ENCODE measurements around the gene PHF10. TPM values are rescaled to one million over a fixed set of nuclear protein-coding genes. Genes with fewer than 3 reads are reported as not detected.

The PHF10 gene
- total RNA-seq, 2 donors from 2014 or later: 27.8 to 33.0 TPM

DNA sequence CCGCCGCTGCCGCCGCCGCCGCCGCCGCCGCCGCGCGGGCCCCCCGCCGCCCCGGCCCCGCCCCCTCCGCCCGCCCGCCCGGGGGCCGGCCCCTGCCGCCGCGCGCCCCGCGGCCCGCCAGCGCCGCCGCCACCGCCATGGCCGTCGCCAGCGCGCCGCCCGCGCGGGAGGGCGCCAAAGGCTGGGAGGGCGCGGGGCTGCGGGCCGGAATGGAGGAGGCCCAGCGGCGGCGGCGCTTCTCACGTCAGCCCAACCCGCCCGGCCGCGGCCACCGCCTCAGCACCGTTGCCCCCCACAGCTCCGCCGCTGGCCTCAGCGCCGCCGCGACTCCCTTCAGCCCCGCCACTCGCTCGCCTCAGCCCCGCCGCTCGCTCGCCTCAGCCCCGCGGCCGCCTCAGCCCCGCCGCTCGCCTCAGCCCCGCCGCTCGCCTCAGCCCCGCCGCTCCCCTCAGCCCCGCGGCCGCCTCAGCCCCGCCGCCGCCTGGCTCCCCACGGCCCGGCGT, 258 bp downstream of the PHF10 start:
- TF ChIP-seq POLR2A (IDR thresholded peaks at IDR 0.05): no peak
- TF ChIP-seq, protein P1, sequence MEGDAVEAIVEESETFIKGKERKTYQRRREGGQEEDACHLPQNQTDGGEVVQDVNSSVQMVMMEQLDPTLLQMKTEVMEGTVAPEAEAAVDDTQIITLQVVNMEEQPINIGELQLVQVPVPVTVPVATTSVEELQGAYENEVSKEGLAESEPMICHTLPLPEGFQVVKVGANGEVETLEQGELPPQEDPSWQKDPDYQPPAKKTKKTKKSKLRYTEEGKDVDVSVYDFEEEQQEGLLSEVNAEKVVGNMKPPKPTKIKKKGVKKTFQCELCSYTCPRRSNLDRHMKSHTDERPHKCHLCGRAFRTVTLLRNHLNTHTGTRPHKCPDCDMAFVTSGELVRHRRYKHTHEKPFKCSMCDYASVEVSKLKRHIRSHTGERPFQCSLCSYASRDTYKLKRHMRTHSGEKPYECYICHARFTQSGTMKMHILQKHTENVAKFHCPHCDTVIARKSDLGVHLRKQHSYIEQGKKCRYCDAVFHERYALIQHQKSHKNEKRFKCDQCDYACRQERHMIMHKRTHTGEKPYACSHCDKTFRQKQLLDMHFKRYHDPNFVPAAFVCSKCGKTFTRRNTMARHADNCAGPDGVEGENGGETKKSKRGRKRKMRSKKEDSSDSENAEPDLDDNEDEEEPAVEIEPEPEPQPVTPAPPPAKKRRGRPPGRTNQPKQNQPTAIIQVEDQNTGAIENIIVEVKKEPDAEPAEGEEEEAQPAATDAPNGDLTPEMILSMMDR (IDR thresholded peaks at IDR 0.05): no peak
- intact Hi-C loops (cut with DNase I): no loop called here
- Histone ChIP-seq H3K27me3 (no peaks in the 10 kb centered on the region), H3K36me3 (replicated peaks in 1 of 2; ENCODE audit: insufficient read depth in 1 of 2, low read depth in 2 of 2) (no peaks in the 10 kb centered on the region), H3K27ac (peak overlapping the region; percentile 91 to 95 (median 93)), H3K4me3 (no peak overlapping the region), H3K4me1 (peaks cover 18% of the 10 kb centered on the region), H3K9me3 (no peaks in the 10 kb centered on the region)
- ATAC-seq (peak; percentile 56), DNase-seq (peak in 3 of 4 donors; percentile 25 to 56 (median 32))
- WGBS, 2 donors: 0 to 1% methylated on average over 3 to 14 of the region's 89 CpGs

GRCh38 chr6:169723200-169723909, 945 bp downstream of the PHF10 start:
- ATAC-seq (peak; percentile 52), DNase-seq (peak; percentile 80 to 89 (median 82))
- Histone ChIP-seq H3K4me1 (peaks cover 18% of the 10 kb centered on the region), H3K27ac (peak overlapping the region; percentile 75 to 96 (median 88)), H3K9me3 (no peaks in the 10 kb centered on the region), H3K36me3 (replicated peaks in 1 of 2; ENCODE audit: insufficient read depth in 1 of 2, low read depth in 2 of 2) (no peaks in the 10 kb centered on the region), H3K4me3 (peak overlapping the region; percentile 6 to 30), H3K27me3 (no peaks in the 10 kb centered on the region)
- WGBS, 2 donors: 0 to 1% methylated on average over 25 to 70 of the region's 70 CpGs
- intact Hi-C loops (cut with DNase I): no loop called here
- TF ChIP-seq, protein P1 (IDR thresholded peaks at IDR 0.05): peak in 1 of 7 experiments; percentile 5
- peak in 2 of 3 donors; percentile 43 to 53 for TF ChIP-seq POLR2A (IDR thresholded peaks at IDR 0.05)

- peak; percentile 35 for ATAC-seq
Observed at GRCh38 chr6:169722362-169723199, 1.7 kb downstream of the PHF10 start.

GRCh38 chr6:169720207-169720855, 4.0 kb downstream of the PHF10 start:
- intact Hi-C loops (cut with DNase I): no loop called here
- ATAC-seq (no peak), DNase-seq (no peak)
- Histone ChIP-seq H3K4me3 (no peak overlapping the region), H3K36me3 (replicated peaks in 1 of 2; ENCODE audit: insufficient read depth in 1 of 2, low read depth in 2 of 2) (peaks cover 0 to 5% of the 10 kb centered on the region in 2 donors), H3K27me3 (no peaks in the 10 kb centered on the region), H3K4me1 (peaks cover 18% of the 10 kb centered on the region), H3K9me3 (no peaks in the 10 kb centered on the region), H3K27ac (no peak overlapping the region)
- TF ChIP-seq, protein P1 (IDR thresholded peaks at IDR 0.05): peak in 1 of 7 experiments; percentile 6
- no peak for TF ChIP-seq POLR2A (IDR thresholded peaks at IDR 0.05)
- WGBS, 2 donors: 83 to 91% methylated on average over 3 of the region's 3 CpGs

More at GRCh38 chr6:169722362-169723199, 1.7 kb downstream of the PHF10 start:
- Histone ChIP-seq H3K36me3 (replicated peaks in 1 of 2; ENCODE audit: insufficient read depth in 1 of 2, low read depth in 2 of 2) (no peaks in the 10 kb centered on the region), H3K4me1 (peaks cover 18% of the 10 kb centered on the region), H3K27ac (peak overlapping the region; percentile 75 to 96 (median 88)), H3K9me3 (no peaks in the 10 kb centered on the region), H3K4me3 (peak overlapping the region; percentile 6 to 30), H3K27me3 (no peaks in the 10 kb centered on the region)
- TF ChIP-seq, protein P1 (IDR thresholded peaks at IDR 0.05): no peak
- peak in 2 of 3 donors; percentile 55 for TF ChIP-seq POLR2A (IDR thresholded peaks at IDR 0.05)
- DNase-seq: peak; percentile 37 to 53 (median 49)
- 2% methylated on average over 19 to 22 of the region's 22 CpGs for WGBS, 2 donors
- intact Hi-C loops (cut with DNase I): no loop called here
